GM12892 (cell line): ENCODE data around the gene SPPL2C.

Experiments used
- DNase-seq: peaks from one replicate; pipeline ENCODE4 v3.0.0; 2011; ENCODE audit not compliant: insufficient read length
- FAIRE-seq: peaks from 2 replicates; lab custom pipeline; 2011; peaks lifted over from hg19 to GRCh38; lab: Jason Lieb, UNC
- POLR2A ChIP-seq: IDR thresholded peaks from 2 replicates; pipeline ENCODE4 v1.6.1; 2011; ENCODE audit warnings: low read depth, low read length, control low read depth
- POLR2AphosphoS5 ChIP-seq: IDR thresholded peaks from 2 replicates; pipeline ENCODE4 v1.6.1; 2011; ENCODE audit warnings: low read depth, low read length, control low read depth
- TAF1 ChIP-seq: IDR thresholded peaks from 2 replicates; pipeline ENCODE4 v1.6.1; 2011; ENCODE audit warnings: low read depth, mild to moderate bottlenecking, control low read depth, low read length, borderline replicate concordance

SPPL2C gene

GRCh38 chr17:45836047-45837044 lies 8.3 kb upstream of the SPPL2C start:
- FAIRE-seq (no peak), DNase-seq (no peak)
- TF ChIP-seq POLR2AphosphoS5 (no peak), TAF1 (no peak)

- FAIRE-seq, result no peak
- no peak for DNase-seq
- TF ChIP-seq POLR2AphosphoS5 (no peak), TAF1 (no peak), POLR2A (no peak)
These were observed 7.5 kb upstream of the SPPL2C start for GRCh38 chr17:45837187-45837586.

GRCh38 chr17:45837603-45838002 lies 7.1 kb upstream of the SPPL2C start:
- DNase-seq, result no peak
- no peak for TF ChIP-seq TAF1
- TF ChIP-seq POLR2AphosphoS5, result no peak
- TF ChIP-seq POLR2A, result no peak
- no peak for FAIRE-seq

GRCh38 chr17:45838751-45839295 lies 5.9 kb upstream of the SPPL2C start:
- no peak for FAIRE-seq
- no peak for TF ChIP-seq POLR2A
- no peak for TF ChIP-seq TAF1
- no peak for TF ChIP-seq POLR2AphosphoS5
- DNase-seq, result no peak

- FAIRE-seq, result no peak
- no peak for DNase-seq
- TF ChIP-seq POLR2A, result no peak
- no peak for TF ChIP-seq TAF1
- TF ChIP-seq POLR2AphosphoS5, result no peak
These were observed 5.2 kb upstream of the SPPL2C start for GRCh38 chr17:45839442-45839841.

- DNase-seq (no peak), FAIRE-seq (no peak)
- TF ChIP-seq TAF1, result no peak
These were observed 3.5 kb upstream of the SPPL2C start for GRCh38 chr17:45841186-45841585.

- FAIRE-seq (no peak), DNase-seq (no peak)
- TF ChIP-seq TAF1, result no peak
- TF ChIP-seq POLR2A, result no peak
- no peak for TF ChIP-seq POLR2AphosphoS5
These were observed 2.7 kb upstream of the SPPL2C start for GRCh38 chr17:45841883-45842525.

- TF ChIP-seq TAF1 (no peak), POLR2AphosphoS5 (no peak), POLR2A (no peak)
- no peak for FAIRE-seq
- no peak for DNase-seq
These were observed 959 bp upstream of the SPPL2C start for GRCh38 chr17:45843722-45844121.

GRCh38 chr17:45845376-45846185 lies 900 bp downstream of the SPPL2C start:
- no peak for FAIRE-seq
- TF ChIP-seq POLR2AphosphoS5, result no peak
- TF ChIP-seq POLR2A, result no peak
- no peak for TF ChIP-seq TAF1
- no peak for DNase-seq

GRCh38 chr17:45846223-45846622 lies 1.5 kb downstream of the SPPL2C start:
- DNase-seq (no peak), FAIRE-seq (no peak)
- TF ChIP-seq TAF1 (no peak), POLR2AphosphoS5 (no peak), POLR2A (no peak)

- FAIRE-seq, result no peak
- no peak for DNase-seq
- no peak for TF ChIP-seq POLR2AphosphoS5
- TF ChIP-seq POLR2A, result no peak
- TF ChIP-seq TAF1, result no peak
These were observed 2.0 kb downstream of the SPPL2C start for GRCh38 chr17:45846646-45847045.
